Measurements from ENCODE around the gene PDLIM5.

GRCh38 chr4:94528792-94529451, 77.2 kb downstream of the PDLIM5 start:
- TF ChIP-seq YY1 (IDR thresholded peaks at IDR 0.05; ENCODE audit: low read depth, low read length): no peak
- TF ChIP-seq RAD21 (IDR thresholded peaks at IDR 0.05 in 1 of 2, conservative IDR thresholded peaks at IDR 0.05 in 1 of 2; ENCODE audit: low read depth in 2 of 2, low read length in 2 of 2): no peak
- no peak for TF ChIP-seq POLR2A (IDR thresholded peaks at IDR 0.05; ENCODE audit: control extremely low read depth in 1 of 2, low read depth in 2 of 2, low read length in 2 of 2)
- no peak for TF ChIP-seq NRF1 (IDR thresholded peaks at IDR 0.05; ENCODE audit: low read depth, low read length)
- no peak for TF ChIP-seq CTCF (IDR thresholded peaks at IDR 0.05; ENCODE audit: control extremely low read depth in 1 of 3, insufficient read depth in 1 of 3, low read depth in 1 of 3, low read length in 3 of 3)
- TF ChIP-seq ZNF274 (IDR thresholded peaks at IDR 0.05; ENCODE audit: borderline replicate concordance, extremely low read depth, low read length): no peak
- TF ChIP-seq CREB1 (IDR thresholded peaks at IDR 0.05): no peak
- no peak for TF ChIP-seq RFX5 (IDR thresholded peaks at IDR 0.05; ENCODE audit: borderline replicate concordance, low read depth, low read length)
- TF ChIP-seq CHD2 (IDR thresholded peaks at IDR 0.05; ENCODE audit: low read length): no peak
- no peak for TF ChIP-seq HDAC2 (IDR thresholded peaks at IDR 0.05; ENCODE audit: borderline replicate concordance in 1 of 2, low read depth in 2 of 2, low read length in 2 of 2)
- TF ChIP-seq SAP30 (IDR thresholded peaks at IDR 0.05; ENCODE audit: insufficient read depth, insufficient replicate concordance, low read length): no peak

All from H1 (cell line).